H1 (cell line): ENCODE results near the gene FYB2. TPM values are rescaled to one million over a fixed set of nuclear protein-coding genes. Genes with fewer than 3 reads are reported as not detected.

Experiments
- ASH2L ChIP-seq: fragments of 200-600, 300-600 bp; sonication (generic); IDR thresholded peaks from one replicate; pipeline ENCODE4 v1.7.1; 2017; ENCODE audit warnings: low read length
- ATF2 ChIP-seq: IDR thresholded peaks from 2 replicates; pipeline ENCODE4 v1.6.1; 2012; ENCODE audit warnings: low read length, inconsistent platforms
- BCL11A ChIP-seq, 2 experiments: IDR thresholded peaks; one replicate each; pipeline ENCODE4 v1.6.1; 2011; ENCODE audit warnings: low read depth in 2 of 2, low read length in 2 of 2, mild to moderate bottlenecking in 2 of 2
- BRCA1 ChIP-seq: IDR thresholded peaks from 2 replicates; pipeline ENCODE4 v1.6.1; 2012; ENCODE audit warnings: low read depth, low read length, improper control_type of control experiment
- CHD7 ChIP-seq: fragments of 300-600 bp; sonication (generic); IDR thresholded peaks from 2 replicates; pipeline ENCODE4 v1.7.1; 2012; ENCODE audit warnings: low read length, moderate library complexity, mild to moderate bottlenecking, inconsistent platforms; ENCODE audit not compliant: insufficient replicate concordance
- CREB1 ChIP-seq: IDR thresholded peaks from 2 replicates; pipeline ENCODE4 v1.6.1; 2012; ENCODE audit warnings: inconsistent platforms
- RAD21 ChIP-seq, 2 experiments: IDR thresholded peaks in 1 of 2; conservative IDR thresholded peaks in 1 of 2; 2 replicates each; pipeline ENCODE4 v1.6.1; 2011; ENCODE audit warnings: low read depth in 2 of 2, low read length in 2 of 2, improper control_type of control experiment in 1 of 2, inconsistent platforms in 1 of 2, mild to moderate bottlenecking in 1 of 2, moderate library complexity in 1 of 2
- TEAD4 ChIP-seq: IDR thresholded peaks from 2 replicates; pipeline ENCODE4 v1.6.1; 2012; ENCODE audit warnings: low read depth, low read length, inconsistent platforms, mixed read lengths
- YY1 ChIP-seq: IDR thresholded peaks from 2 replicates; pipeline ENCODE4 v1.6.1; 2011; ENCODE audit warnings: low read depth, mild to moderate bottlenecking, low read length
- polyA plus RNA-seq, 7 experiments: library from polyadenylated mRNA; depleted of rRNA in 3 of 7; stranded (reverse) in 5 of 7; unstranded in 2 of 7; fragments of >200 nt in 5 of 7; fragments of 200-250 nt in 2 of 7; gene quantifications; 1 replicate in 5 of 7; 2 replicates in 1 of 7; 4 replicates in 1 of 7; pipeline versions ENCODE4 v1.2.1 to v1.2.3, GENCODE V29; 2011 to 2013; ENCODE audit warnings: missing spikeins in 2 of 7, mixed read lengths in 2 of 7
- total RNA-seq: library from RNA; stranded (reverse); fragmentation: NEBNext Ultra II Directional; extraction: Animal tissue kit (Norgen Biotek cat#: 25700); gene quantifications from 2 replicates; pipeline ENCODE4 v1.2.1, GENCODE V29; 2021

Gene FYB2
- total and polyA plus RNA-seq, 2 of the 8 experiments (the other 6 are each of a cell fraction or from before 2014, with no cell fraction given), result 0.11 to 0.17 TPM

- TF ChIP-seq TEAD4 (peak; percentile 43; the same call in 1 of the 2 replicates), BRCA1 (no peak), RAD21 (IDR thresholded peaks at IDR 0.05 in 1 of 2, conservative IDR thresholded peaks at IDR 0.05 in 1 of 2; ENCODE audit: low read depth in 2 of 2, low read length in 2 of 2) (peak; percentile 75 to 77), BCL11A (IDR thresholded peaks at IDR 0.05; ENCODE audit: low read depth in 2 of 2, low read length in 2 of 2) (no peak), CREB1 (peak; percentile 68; the same call in 1 of the 2 replicates), CHD7 (no peak), YY1 (no peak), ASH2L (no peak), ATF2 (no peak)
- TF ChIP-seq, all 59 proteins: peak for 4
These were observed 15.5 kb downstream of the FYB2 start (continued) for GRCh38 chr1:56803561-56804156.
